Neural cell (in vitro differentiated cells): Measurements from ENCODE around the gene MUSK. TPM values are rescaled to one million over a fixed set of nuclear protein-coding genes. Genes with fewer than 3 reads are reported as not detected.

Source experiments
- H2AFZ ChIP-seq: fragments of 200-600, 300-800 bp; sonication (generic), shearing (Covaris generic); 2 replicates; pipeline ENCODE4 v1.6.0; 2014; ENCODE audit warnings: low read depth, mild to moderate bottlenecking, antibody characterized with exemption, low read length, moderate library complexity
- H3F3A ChIP-seq: fragments of 200-600 bp; shearing (Covaris generic); 2 replicates; pipeline ENCODE4 v1.6.1; 2016; ENCODE audit warnings: mild to moderate bottlenecking, moderate library complexity, mixed read lengths, antibody characterized with exemption, low read length; ENCODE audit not compliant: insufficient read depth, poor library complexity, severe bottlenecking
- H3K27ac ChIP-seq: fragments of 200-600, 300-800 bp; sonication (generic), shearing (Covaris generic); 2 replicates; pipeline ENCODE4 v1.5.1; 2014; ENCODE audit warnings: mild to moderate bottlenecking, low read length, moderate library complexity
- H3K27me3 ChIP-seq: fragments of 300-800, 200-600 bp; sonication (generic), shearing (Covaris generic); 2 replicates; pipeline ENCODE4 v1.6.0; 2014; ENCODE audit warnings: mild to moderate bottlenecking, low read depth, low read length, moderate library complexity; ENCODE audit not compliant: insufficient read depth
- H3K36me3 ChIP-seq: fragments of 300-800, 200-600 bp; sonication (generic), shearing (Covaris generic); 2 replicates; pipeline ENCODE4 v1.5.1; 2014; ENCODE audit warnings: mild to moderate bottlenecking, antibody characterized with exemption, low read length, moderate library complexity; ENCODE audit not compliant: insufficient read depth
- H3K4me2 ChIP-seq: fragments of 300-800, 200-600 bp; sonication (generic), shearing (Covaris generic); 2 replicates; pipeline ENCODE4 v1.6.0; 2014; ENCODE audit warnings: mild to moderate bottlenecking, low read length
- H3K4me3 ChIP-seq: fragments of 300-800, 200-600 bp; sonication (generic), shearing (Covaris generic); 2 replicates; pipeline ENCODE4 v1.5.1; 2014; ENCODE audit warnings: mild to moderate bottlenecking, low read length, moderate library complexity
- H3K79me2 ChIP-seq: fragments of 200-600 bp; shearing (Covaris generic); replicated peaks from 2 replicates; pipeline ENCODE4 v1.6.0; 2014; ENCODE audit warnings: mild to moderate bottlenecking, low read length, moderate library complexity; ENCODE audit not compliant: insufficient read depth
- H3K9ac ChIP-seq: fragments of 300-800, 200-600 bp; sonication (generic), shearing (Covaris generic); 2 replicates; pipeline ENCODE4 v1.6.1; 2016; ENCODE audit warnings: mild to moderate bottlenecking, low read length, mixed read lengths
- H3K9me2 ChIP-seq: fragments of 200-600 bp; shearing (Covaris generic); 2 replicates; pipeline ENCODE4 v1.6.1; 2016; ENCODE audit warnings: mild to moderate bottlenecking, low read length, mixed read lengths; ENCODE audit not compliant: insufficient read depth
- H3K9me3 ChIP-seq: fragments of 200-600, 300-800 bp; sonication (generic), shearing (Covaris generic); 2 replicates; pipeline ENCODE4 v1.6.1; 2016; ENCODE audit warnings: mild to moderate bottlenecking, mixed run types, low read length, moderate library complexity, mixed read lengths
- H4K20me1 ChIP-seq: fragments of 200-600 bp; shearing (Covaris generic); 2 replicates; pipeline ENCODE4 v1.6.1; 2016; ENCODE audit warnings: mild to moderate bottlenecking, mixed run types; ENCODE audit not compliant: insufficient read depth
- CTCF ChIP-seq: fragments of 450-650 bp; IDR thresholded peaks from 2 replicates; pipeline ENCODE4 v1.5.1; 2014; ENCODE audit warnings: antibody characterized with exemption, mild to moderate bottlenecking, moderate library complexity; ENCODE audit not compliant: poor library complexity, severe bottlenecking
- EP300 ChIP-seq: fragments of 450-650 bp; conservative IDR thresholded peaks from 2 replicates; pipeline ENCODE4 v1.6.1; 2014; ENCODE audit warnings: antibody characterized with exemption, mild to moderate bottlenecking, moderate library complexity; ENCODE audit not compliant: poor library complexity, severe bottlenecking
- EZH2 ChIP-seq: fragments of 200-600, 300-800 bp; shearing (Covaris generic), sonication (generic); IDR thresholded peaks from 2 replicates; pipeline ENCODE4 v1.6.1; 2014; ENCODE audit warnings: antibody characterized with exemption, low read length, borderline replicate concordance, mild to moderate bottlenecking; ENCODE audit not compliant: insufficient read depth, poor library complexity, severe bottlenecking
- MXI1 ChIP-seq: fragments of 450-650 bp; conservative IDR thresholded peaks from 2 replicates; pipeline ENCODE4 v1.6.1; 2014; ENCODE audit warnings: antibody characterized with exemption, mild to moderate bottlenecking; ENCODE audit not compliant: poor library complexity, severe bottlenecking
- POLR2AphosphoS5 ChIP-seq: IDR thresholded peaks from 2 replicates; pipeline ENCODE4 v1.6.1; 2012
- RAD21 ChIP-seq: fragments of 450-650 bp; conservative IDR thresholded peaks from 2 replicates; pipeline ENCODE4 v1.6.1; 2014; ENCODE audit warnings: antibody characterized with exemption, mild to moderate bottlenecking, moderate library complexity
- REST ChIP-seq: IDR thresholded peaks from 2 replicates; pipeline ENCODE4 v1.6.1; 2012; ENCODE audit warnings: borderline replicate concordance
- SMC3 ChIP-seq: fragments of 450-650 bp; conservative IDR thresholded peaks from 2 replicates; pipeline ENCODE4 v1.6.1; 2014; ENCODE audit warnings: antibody characterized with exemption, mild to moderate bottlenecking, moderate library complexity; ENCODE audit not compliant: poor library complexity
- TAF1 ChIP-seq: IDR thresholded peaks from 2 replicates; pipeline ENCODE4 v1.6.1; 2012; ENCODE audit warnings: low read depth
- polyA plus RNA-seq: library from polyadenylated mRNA; depleted of rRNA; stranded (reverse); fragments of >200 nt; gene quantifications from 2 replicates; pipeline ENCODE4 v1.2.3, GENCODE V29; 2014

MUSK gene
- polyA plus RNA-seq, 1 donor from 2014 or later, result not detected

GRCh38 chr9:110672873-110673510 lies 4.4 kb downstream of the MUSK start:
- no peaks in the 10 kb centered on the region for H3K36me3 ChIP-seq
- no peaks in the 10 kb centered on the region for H3K9me2 ChIP-seq
- H3K4me2 ChIP-seq, result no peak overlapping the region
- no peaks in the 10 kb centered on the region for H4K20me1 ChIP-seq
- H3F3A ChIP-seq, result no peaks in the 10 kb centered on the region
- no peak for TF ChIP-seq TAF1
- no peak for TF ChIP-seq MXI1
- TF ChIP-seq CTCF, result no peak
- TF ChIP-seq EP300, result no peak
- TF ChIP-seq EZH2, result no peak
- TF ChIP-seq REST, result no peak
- no peak for TF ChIP-seq RAD21
- TF ChIP-seq SMC3, result no peak
- TF ChIP-seq POLR2AphosphoS5, result no peak
- no peak overlapping the region for H3K27ac ChIP-seq
- no peaks in the 10 kb centered on the region for H3K79me2 ChIP-seq
- H3K9me3 ChIP-seq, result no peaks in the 10 kb centered on the region
- H3K9ac ChIP-seq, result no peak overlapping the region
- H3K4me3 ChIP-seq, result no peak overlapping the region
- no peak overlapping the region for H2AFZ ChIP-seq
- H3K27me3 ChIP-seq, result no peaks in the 10 kb centered on the region

GRCh38 chr9:110687497-110687896 lies 18.9 kb downstream of the MUSK start:
- Histone ChIP-seq H3K9ac (no peak overlapping the region), H3K27ac (no peak overlapping the region), H3K27me3 (no peaks in the 10 kb centered on the region)

More at GRCh38 chr9:110687497-110687896, 18.9 kb downstream of the MUSK start:
- TF ChIP-seq RAD21 (no peak), CTCF (no peak), SMC3 (no peak), EP300 (no peak), TAF1 (no peak), MXI1 (no peak), REST (no peak), EZH2 (no peak), POLR2AphosphoS5 (no peak)
- Histone ChIP-seq H3K9me2 (no peaks in the 10 kb centered on the region), H4K20me1 (no peaks in the 10 kb centered on the region), H3K4me2 (no peak overlapping the region), H3K36me3 (no peaks in the 10 kb centered on the region), H3F3A (no peaks in the 10 kb centered on the region), H2AFZ (no peak overlapping the region), H3K4me3 (no peak overlapping the region), H3K9me3 (no peaks in the 10 kb centered on the region), H3K79me2 (no peaks in the 10 kb centered on the region)
